Thyroid gland (tissue), 4 donors: ENCODE data around the gene NAA20. TPM values are rescaled to one million over a fixed set of nuclear protein-coding genes. Genes with fewer than 3 reads are reported as not detected.

ENCODE experiments used
- DNase-seq, 2 donors: peaks; one replicate each; pipeline ENCODE4 v3.0.0-alpha.2; 2019
- H3K27ac ChIP-seq, 3 donors: fragments of 200-600 bp; sonication (generic); 1 replicate in 2 of 3; 2 replicates in 1 of 3; pipeline ENCODE4 v1.5.1; 2016 to 2019; ENCODE audit warnings: mild to moderate bottlenecking in 1 of 3, moderate library complexity in 1 of 3
- H3K27me3 ChIP-seq: fragments of 200-600 bp; sonication (generic); one replicate; pipeline ENCODE4 v1.5.1; 2019
- H3K36me3 ChIP-seq, 2 donors: fragments of 200-600 bp; sonication (generic); one replicate each; pipeline ENCODE4 v1.5.1; 2016 to 2019
- H3K4me1 ChIP-seq, 2 donors: fragments of 200-600 bp; sonication (generic); one replicate each; pipeline ENCODE4 v1.5.1; 2017 to 2019
- H3K4me3 ChIP-seq, 3 donors: fragments of 200-600 bp; sonication (generic); replicated peaks in 1 of 3; 1 replicate in 2 of 3; 2 replicates in 1 of 3; pipeline ENCODE4 v1.5.1; 2016; ENCODE audit warnings: mild to moderate bottlenecking in 1 of 3
- H3K9me3 ChIP-seq: fragments of 200-600 bp; sonication (generic); one replicate; pipeline ENCODE4 v1.5.1; 2017
- POLR2A ChIP-seq, 2 donors: fragments of 450-650 bp; IDR thresholded peaks; one replicate each; pipeline ENCODE4 v1.6.1; 2017; ENCODE audit warnings: antibody characterized with exemption in 2 of 2, mild to moderate bottlenecking in 2 of 2, moderate library complexity in 1 of 2
- WGBS, 2 donors: methylation state at CpG; one replicate each; pipeline ENCODE4 v1.1.5; 2017; 5-methylcytosine and 5-hydroxymethylcytosine counted together
- intact Hi-C: fragments of 100-400 bp; cut with DNase I; formaldehyde crosslinking; loops from one replicate; pipeline ENCODE4 v1.15.1; 2023
- total RNA-seq, 4 donors: library from RNA; depleted of rRNA; stranded (reverse); fragments of >200 nt; gene quantifications; one replicate each; pipeline ENCODE4 v1.2.3, GENCODE V29; 2016
- TF ChIP-seq, protein P1 (sequence below), 6 experiments: fragments of 200-600 bp in 3 of 6; fragments of 450-650 bp in 3 of 6; sonication (generic) in 3 of 6; IDR thresholded peaks; one replicate each; pipeline ENCODE4 v1.5.1; 2016 to 2019; ENCODE audit warnings: antibody characterized with exemption in 6 of 6, mild to moderate bottlenecking in 2 of 6, inconsistent platforms in 1 of 6, moderate library complexity in 1 of 6

The NAA20 gene
- total RNA-seq, 4 donors from 2014 or later = 53.3 to 65.7 (median 64.0) TPM

DNA sequence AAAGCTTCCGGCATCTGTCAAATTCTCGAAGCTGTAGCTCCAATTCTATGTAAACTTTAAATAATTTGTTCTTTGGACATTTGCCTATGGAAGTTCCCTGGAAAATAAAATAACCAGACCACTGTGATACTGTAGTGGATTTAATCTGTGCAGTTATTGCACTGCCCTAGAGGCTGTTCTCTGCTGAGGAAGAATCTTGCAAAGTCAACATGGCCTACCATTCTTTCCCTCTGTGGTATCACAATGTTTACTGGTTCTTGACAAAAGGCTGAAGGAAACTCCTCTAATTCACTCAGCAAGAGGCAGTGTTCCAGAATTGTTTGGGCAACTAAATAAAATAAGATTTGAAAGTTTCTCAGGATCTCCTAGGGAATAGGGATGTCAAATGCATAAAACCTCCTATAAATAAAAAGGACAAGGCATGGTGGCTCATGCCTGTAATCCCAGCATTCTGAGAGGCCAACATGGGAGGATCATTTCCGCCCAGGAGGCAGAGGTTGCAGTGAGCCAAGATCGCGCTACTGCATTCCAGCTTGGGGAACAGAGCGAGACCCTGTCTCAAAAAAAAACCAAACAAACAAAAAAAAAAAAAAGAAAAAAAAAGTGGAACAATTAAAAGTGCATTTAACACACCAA lies 22.7 kb downstream of the NAA20 start:
- Histone ChIP-seq H3K27ac (peak overlapping the region in 2 of 3 donors; percentile 72 to 80), H3K36me3 (peaks cover 83 to 87% of the 10 kb centered on the region in 2 donors), H3K4me1 (peaks cover 9 to 13% of the 10 kb centered on the region in 2 donors), H3K27me3 (no peaks in the 10 kb centered on the region), H3K9me3 (no peaks in the 10 kb centered on the region), H3K4me3 (no peak overlapping the region)
- no peak for TF ChIP-seq POLR2A (IDR thresholded peaks at IDR 0.05)
- TF ChIP-seq, protein P1, sequence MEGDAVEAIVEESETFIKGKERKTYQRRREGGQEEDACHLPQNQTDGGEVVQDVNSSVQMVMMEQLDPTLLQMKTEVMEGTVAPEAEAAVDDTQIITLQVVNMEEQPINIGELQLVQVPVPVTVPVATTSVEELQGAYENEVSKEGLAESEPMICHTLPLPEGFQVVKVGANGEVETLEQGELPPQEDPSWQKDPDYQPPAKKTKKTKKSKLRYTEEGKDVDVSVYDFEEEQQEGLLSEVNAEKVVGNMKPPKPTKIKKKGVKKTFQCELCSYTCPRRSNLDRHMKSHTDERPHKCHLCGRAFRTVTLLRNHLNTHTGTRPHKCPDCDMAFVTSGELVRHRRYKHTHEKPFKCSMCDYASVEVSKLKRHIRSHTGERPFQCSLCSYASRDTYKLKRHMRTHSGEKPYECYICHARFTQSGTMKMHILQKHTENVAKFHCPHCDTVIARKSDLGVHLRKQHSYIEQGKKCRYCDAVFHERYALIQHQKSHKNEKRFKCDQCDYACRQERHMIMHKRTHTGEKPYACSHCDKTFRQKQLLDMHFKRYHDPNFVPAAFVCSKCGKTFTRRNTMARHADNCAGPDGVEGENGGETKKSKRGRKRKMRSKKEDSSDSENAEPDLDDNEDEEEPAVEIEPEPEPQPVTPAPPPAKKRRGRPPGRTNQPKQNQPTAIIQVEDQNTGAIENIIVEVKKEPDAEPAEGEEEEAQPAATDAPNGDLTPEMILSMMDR (IDR thresholded peaks at IDR 0.05) = no peak
- intact Hi-C loops = no loop called here
- no peak for DNase-seq
- 93 to 96% methylated on average over 6 of the region's 6 CpGs for WGBS, 2 donors

DNA sequence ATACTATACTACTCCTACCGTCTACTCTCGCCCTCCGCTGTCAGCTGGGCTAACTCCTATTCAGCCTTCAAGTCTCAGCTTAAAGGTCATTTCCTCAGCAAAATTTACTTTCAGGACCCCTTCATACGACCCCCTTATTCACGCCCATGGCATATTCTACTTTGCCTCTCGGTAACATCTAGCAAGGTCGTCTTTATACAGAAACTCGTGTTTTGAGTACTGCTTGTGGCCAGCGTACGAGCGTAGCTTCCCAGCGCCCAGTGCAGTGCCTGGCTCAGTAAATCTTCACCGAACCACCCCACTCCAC lies 34.6 kb downstream of the NAA20 start:
- no peak for TF ChIP-seq POLR2A (IDR thresholded peaks at IDR 0.05)
- TF ChIP-seq, protein P1 (IDR thresholded peaks at IDR 0.05) = no peak
- no peak for DNase-seq
- peak overlapping the region; percentile 91 to 96 (median 91) for H3K4me3 ChIP-seq
- peaks cover 8 to 15% of the 10 kb centered on the region in 2 donors for H3K4me1 ChIP-seq
- peak overlapping the region; percentile 79 to 92 (median 82) for H3K27ac ChIP-seq
- peaks cover 31 to 36% of the 10 kb centered on the region in 2 donors for H3K36me3 ChIP-seq
- H3K27me3 ChIP-seq = no peaks in the 10 kb centered on the region
- intact Hi-C loops = no loop called here
- WGBS, 2 donors = 3% methylated on average over 13 of the region's 13 CpGs
- no peaks in the 10 kb centered on the region for H3K9me3 ChIP-seq

DNA sequence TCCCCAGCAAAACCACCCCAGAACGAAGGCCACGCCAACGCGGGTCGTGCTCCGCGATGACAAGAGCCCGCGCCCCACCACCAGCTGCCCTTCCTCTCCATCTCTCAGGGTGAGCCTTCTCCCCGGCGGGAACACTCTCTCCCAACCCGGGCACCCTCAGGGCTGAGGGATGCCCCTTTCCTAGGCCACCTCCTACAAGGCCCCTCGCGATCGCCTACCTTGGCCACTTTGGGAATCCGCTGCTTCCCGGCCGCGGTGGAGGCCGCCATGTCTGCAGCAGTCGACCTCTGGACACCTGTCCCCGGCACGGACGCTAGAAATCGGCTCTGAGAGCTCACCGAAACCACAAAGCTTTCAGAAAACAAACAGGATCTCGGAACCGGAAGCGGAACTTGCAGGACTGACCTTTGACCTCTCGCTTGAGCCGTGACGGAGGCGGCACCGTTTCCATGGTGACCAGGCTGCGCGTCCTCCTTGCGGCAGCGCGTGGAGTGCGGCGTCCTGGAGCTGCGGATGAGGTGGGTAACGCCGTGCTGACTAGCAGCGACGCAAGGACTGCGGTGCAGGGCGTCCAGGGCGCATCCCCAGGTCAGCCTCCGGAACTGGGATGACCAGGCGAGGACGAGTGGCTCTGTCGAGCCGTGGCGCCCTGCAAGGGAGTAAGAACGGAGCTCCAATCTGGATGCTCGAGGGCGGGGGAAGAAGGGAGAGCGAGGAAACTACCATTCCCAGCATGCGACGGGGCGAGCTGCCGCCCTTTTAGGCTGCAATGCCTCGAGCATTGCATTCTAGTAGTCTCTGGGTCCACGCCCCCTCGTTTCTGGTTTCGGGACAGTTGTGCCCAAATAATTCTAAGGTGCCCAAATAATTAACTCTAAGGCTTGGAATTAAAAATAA lies 35.2 kb downstream of the NAA20 start, which contains the start of the genes CFAP61 and CRNKL1:
CFAP61 (plus strand) TSS at position 459 of the 897 bp plus-strand sequence. CDS start 4,122 bp downstream, outside the sequence.
CRNKL1 (minus strand) TSS at position 393 of the 897 bp plus-strand sequence; CDS start at position 269, 124 bp downstream.
- peak in 1 of 2 donors; percentile 46 for TF ChIP-seq POLR2A (IDR thresholded peaks at IDR 0.05)
- TF ChIP-seq, protein P1 (IDR thresholded peaks at IDR 0.05) = peak in 3 of 6 experiments; percentile 22 to 44 (median 31)
- intact Hi-C loops = no loop called here
- peak within 1 kb of the TSS; percentile 79 to 92 (median 82) for H3K27ac ChIP-seq
- peaks cover 26 to 30% of the 10 kb centered on the region in 2 donors for H3K36me3 ChIP-seq
- H3K4me3 ChIP-seq = peak within 1 kb of the TSS; percentile 91 to 96 (median 91)
- H3K27me3 ChIP-seq = no peaks in the 10 kb centered on the region
- DNase-seq = peak; percentile 96
- peaks cover 8 to 15% of the 10 kb centered on the region in 2 donors for H3K4me1 ChIP-seq
- WGBS, 2 donors = 0 to 1% methylated on average over 35 to 39 of the region's 67 CpGs
- no peaks in the 10 kb centered on the region for H3K9me3 ChIP-seq

DNA sequence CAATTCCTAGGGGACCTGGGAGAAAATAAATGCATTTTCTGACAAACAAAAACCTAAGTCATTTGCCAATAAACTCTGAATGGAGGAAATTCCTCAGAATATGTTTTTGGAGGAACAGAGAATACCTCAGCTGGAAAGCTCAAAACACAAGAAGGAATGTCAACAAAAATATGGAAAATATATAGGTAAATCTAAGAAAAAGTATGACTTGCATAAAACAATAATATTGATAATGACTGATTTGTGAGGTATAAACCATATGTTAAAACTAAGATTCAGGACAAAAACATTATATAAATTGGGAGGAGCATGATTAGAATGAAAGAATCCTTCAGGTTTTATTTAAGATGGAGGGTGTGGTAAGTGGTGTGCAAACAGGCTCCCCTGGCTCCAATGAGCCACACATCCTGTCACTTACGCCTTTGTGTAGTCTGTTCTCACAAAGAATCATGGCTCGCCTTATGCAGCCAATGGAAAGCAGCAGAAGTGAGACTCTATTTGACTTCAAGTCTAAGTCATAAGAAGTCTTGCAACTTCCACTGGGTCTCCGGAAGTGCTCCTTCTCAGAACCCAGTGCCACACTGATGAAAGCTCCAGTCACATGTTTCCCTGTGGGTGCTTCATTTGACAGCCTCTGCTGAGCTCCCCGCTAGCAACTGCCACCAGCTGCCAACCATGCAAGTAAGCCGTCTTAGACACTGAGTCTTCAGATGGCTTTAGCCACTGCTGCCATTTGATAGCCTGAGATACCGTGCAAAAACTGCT lies 43.3 kb downstream of the NAA20 start:
- intact Hi-C loops = no loop called here
- no peak overlapping the region for H3K27ac ChIP-seq
- H3K4me3 ChIP-seq = no peak overlapping the region
- H3K36me3 ChIP-seq = no peaks in the 10 kb centered on the region
- WGBS, 2 donors = 91 to 96% methylated on average over 6 of the region's 6 CpGs
- no peaks in the 10 kb centered on the region for H3K9me3 ChIP-seq
- H3K27me3 ChIP-seq = no peaks in the 10 kb centered on the region
- no peak for DNase-seq
- no peaks in the 10 kb centered on the region for H3K4me1 ChIP-seq
- TF ChIP-seq POLR2A (IDR thresholded peaks at IDR 0.05) = no peak
- TF ChIP-seq, protein P1 (IDR thresholded peaks at IDR 0.05) = no peak
